H1 (cell line): Measurements from ENCODE around the gene NEK4. TPM values are rescaled to one million over a fixed set of nuclear protein-coding genes. Genes with fewer than 3 reads are reported as not detected.

Experiments used
- polyA plus RNA-seq, 7 experiments: library from polyadenylated mRNA; depleted of rRNA in 3 of 7; stranded (reverse) in 5 of 7; unstranded in 2 of 7; fragments of >200 nt in 5 of 7; fragments of 200-250 nt in 2 of 7; gene quantifications; 1 replicate in 5 of 7; 2 replicates in 1 of 7; 4 replicates in 1 of 7; pipeline versions ENCODE4 v1.2.1 to v1.2.3, GENCODE V29; 2011 to 2013; ENCODE audit warnings: missing spikeins in 2 of 7, mixed read lengths in 2 of 7
- total RNA-seq: library from RNA; stranded (reverse); fragmentation: NEBNext Ultra II Directional; extraction: Animal tissue kit (Norgen Biotek cat#: 25700); gene quantifications from 2 replicates; pipeline ENCODE4 v1.2.1, GENCODE V29; 2021
- TF ChIP-seq, protein P1 (sequence below): IDR thresholded peaks from 2 replicates; pipeline ENCODE4 v1.6.1; 2011; ENCODE audit warnings: low read depth, mild to moderate bottlenecking, low read length; ENCODE audit not compliant: insufficient read depth

Gene NEK4
- total and polyA plus RNA-seq, 2 of the 8 experiments (the other 6 are each of a cell fraction or from before 2014, with no cell fraction given) = 7.5 to 40.0 TPM

DNA sequence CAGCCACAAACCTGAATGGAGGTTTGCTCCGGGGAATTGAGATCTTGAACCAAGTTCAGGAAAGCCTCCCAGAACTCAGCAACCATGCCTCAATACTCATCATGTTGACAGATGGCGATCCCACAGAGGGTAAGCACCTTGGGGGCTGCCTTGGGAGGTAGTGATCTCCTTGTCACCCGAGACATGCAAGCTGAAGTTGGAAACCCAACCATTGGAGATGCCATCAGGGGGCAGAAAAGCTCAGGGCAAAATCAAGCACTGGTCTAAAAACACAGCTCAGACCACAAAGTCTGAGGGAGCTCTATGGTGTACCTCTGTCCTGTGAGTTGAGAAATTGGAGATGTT is 12.4 kb upstream of the NEK4 start (continued):
- TF ChIP-seq, protein P1, sequence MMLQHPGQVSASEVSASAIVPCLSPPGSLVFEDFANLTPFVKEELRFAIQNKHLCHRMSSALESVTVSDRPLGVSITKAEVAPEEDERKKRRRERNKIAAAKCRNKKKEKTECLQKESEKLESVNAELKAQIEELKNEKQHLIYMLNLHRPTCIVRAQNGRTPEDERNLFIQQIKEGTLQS = no peak
